GM21717 (cell line): ENCODE data around the gene CD40LG.

ENCODE experiments used
- ATAC-seq: cut with Tn5 transposase; IDR thresholded peaks from one replicate; pipeline ENCODE4 v1.9.1; 2021; ENCODE audit warnings: mild to moderate bottlenecking, moderate library complexity; ENCODE audit not compliant: unreplicated experiment

The CD40LG gene

DNA sequence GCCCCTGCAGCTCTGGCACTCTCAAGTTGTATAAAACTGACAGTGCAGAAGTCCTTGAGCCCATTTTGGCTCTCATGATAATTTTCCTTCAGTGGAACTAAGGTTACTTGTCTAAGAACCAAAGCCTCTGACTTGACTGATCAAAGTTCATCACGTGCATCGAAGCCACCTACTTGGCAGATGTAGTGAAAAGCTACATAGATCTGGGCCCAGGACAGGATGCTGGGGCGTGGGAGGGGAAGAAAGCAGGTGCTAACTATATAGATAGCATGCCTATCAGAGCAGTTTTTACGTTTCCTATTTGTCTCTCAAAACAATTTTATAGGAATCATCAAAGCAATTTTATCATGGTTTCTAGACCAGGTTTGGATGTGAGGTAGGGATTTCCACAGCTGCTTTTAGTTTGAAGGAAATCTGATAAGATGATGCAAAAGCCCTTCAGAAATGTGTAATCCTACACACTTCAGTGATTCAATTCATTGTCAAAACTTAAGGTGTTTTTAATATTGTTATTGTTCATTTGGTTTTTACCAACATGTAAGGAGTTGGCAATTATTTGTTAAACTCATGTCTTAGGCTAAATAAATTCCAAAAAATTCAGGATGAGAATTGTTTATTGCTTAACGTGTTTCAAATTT, 1.2 kb upstream of the CD40LG start:
- no peak for ATAC-seq

DNA sequence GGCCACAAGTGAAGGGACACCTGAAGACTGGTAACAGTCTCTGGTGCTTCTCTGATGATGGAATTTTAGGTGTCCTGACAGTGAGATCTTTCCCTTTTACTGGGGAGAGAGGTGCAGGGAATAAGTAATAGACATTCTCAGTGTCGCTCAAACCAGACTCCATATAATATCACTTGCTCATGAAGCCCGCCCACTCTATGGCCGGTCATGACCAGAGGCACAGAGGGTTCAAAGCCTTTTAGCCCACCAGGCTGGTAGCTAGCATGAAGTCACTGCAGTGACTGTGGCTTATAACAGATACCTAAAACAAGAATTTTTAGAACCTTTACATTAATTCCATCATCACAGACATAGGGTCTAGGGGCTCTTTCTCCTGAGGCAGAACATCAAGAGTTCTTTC, 2.9 kb downstream of the CD40LG start:
- no peak for ATAC-seq

DNA sequence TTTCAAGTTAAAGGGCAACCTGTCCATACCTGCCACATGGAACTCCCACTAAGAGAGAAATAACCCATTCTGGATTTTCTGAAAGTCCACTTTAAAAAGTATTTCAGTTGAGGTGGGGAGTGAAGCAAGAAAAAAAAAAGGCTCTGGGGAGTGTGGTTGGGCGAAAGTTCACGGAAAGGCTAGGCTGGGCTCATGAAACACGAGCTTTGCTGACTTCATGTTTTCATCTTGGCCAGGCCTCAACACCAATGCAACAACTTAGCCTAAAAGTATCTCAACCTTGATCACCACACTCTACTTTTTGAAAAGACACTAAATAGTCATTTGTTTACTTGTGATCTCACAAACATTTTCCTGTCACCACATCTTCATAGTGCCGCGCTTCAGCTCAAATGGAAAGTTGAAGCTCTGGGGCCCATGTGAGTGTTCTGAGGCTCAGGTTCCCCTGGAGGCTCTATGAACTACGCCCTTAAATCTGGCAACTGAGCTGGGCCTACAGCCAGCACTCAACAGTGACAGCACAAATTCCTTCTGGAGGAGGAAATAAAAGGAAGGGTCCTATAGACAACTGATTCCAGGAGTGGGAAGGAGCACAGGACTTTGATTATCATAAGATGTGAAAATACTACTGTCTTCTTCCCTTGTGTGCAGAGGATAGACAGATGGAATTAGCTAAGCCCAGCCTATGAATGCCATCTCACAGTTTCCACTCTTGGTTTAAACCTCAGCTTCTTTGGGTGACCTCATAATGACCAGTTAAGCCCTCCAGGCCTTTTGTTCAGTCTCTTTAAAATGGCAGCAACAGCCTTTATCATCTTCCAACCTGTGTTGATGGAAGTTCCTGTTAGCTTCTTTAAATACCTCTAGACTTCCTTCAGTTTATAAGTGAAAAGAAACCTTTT, 5.1 kb downstream of the CD40LG start:
- ATAC-seq: no peak

DNA sequence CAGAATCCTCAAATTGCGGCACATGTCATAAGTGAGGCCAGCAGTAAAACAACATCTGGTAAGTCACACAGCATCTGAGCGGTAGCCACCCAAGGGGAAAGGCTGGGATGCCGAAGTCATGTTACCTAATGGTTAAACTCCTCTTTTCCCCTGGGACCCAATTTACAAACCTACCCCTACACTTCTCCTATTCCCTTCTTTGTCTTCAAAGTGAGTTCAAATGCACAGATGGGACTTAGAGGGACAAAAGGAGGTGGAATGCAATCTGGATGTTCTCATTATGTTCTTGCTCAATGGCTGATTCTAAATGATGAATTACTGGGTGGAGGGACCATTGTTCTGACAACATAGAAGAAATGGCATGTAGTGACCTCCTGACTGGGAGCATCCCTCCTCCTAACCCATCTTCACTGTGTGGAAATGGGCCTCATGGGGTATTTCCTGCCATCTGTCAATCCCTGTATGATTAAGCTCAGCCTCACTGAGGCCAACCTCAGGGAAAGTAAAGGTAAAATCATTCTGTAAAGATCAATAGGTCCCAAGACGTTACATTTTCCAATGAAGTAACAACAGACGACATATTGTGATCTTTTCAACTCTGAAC, 8.5 kb downstream of the CD40LG start:
- no peak for ATAC-seq

DNA sequence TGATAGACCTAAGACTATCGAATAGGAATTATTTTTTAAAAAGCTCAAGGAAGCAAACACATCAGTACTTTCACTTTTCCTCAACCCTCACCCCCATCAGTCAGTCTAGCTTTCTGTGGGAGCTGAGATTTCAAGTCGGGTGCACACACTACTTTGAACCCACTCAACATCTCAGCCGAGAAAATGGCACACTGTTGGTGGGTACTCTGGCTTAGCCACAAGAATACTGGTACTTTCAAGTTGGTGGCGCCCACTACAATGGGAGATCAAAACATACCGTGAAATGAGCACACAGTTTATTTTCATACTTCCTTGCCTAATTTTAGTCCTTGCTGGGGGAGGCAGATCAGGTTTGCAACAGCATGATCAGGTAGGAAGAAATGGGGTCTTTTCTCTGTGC, 10.2 kb downstream of the CD40LG start:
- ATAC-seq: no peak

DNA sequence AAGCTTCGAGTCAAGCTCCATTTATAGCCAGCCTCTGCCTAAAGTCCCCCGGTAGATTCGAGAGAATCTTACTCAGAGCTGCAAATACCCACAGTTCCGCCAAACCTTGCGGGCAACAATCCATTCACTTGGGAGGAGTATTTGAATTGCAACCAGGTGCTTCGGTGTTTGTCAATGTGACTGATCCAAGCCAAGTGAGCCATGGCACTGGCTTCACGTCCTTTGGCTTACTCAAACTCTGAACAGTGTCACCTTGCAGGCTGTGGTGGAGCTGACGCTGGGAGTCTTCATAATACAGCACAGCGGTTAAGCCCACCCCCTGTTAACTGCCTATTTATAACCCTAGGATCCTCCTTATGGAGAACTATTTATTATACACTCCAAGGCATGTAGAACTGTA, 11.2 kb downstream of the CD40LG start:
- no peak for ATAC-seq

DNA sequence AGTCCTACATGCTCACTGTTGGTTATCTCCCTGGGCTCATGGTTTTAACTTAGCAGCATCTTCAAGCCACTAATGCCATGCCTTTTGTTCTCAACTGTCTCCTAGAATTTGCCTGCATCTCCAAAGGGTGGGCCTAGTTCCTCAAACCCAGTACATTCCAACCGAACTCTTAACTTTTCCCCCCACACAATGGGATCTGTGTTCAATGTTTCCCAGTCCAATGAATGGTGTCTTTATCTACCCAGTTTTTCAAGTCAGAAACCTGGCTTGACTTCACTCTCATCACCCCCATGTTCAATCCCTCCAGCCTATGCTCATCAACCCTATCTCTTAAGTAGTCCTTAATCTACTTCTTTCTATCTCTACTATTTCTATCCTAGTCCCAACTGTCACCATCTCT, 12.9 kb downstream of the CD40LG start:
- ATAC-seq: no peak

DNA sequence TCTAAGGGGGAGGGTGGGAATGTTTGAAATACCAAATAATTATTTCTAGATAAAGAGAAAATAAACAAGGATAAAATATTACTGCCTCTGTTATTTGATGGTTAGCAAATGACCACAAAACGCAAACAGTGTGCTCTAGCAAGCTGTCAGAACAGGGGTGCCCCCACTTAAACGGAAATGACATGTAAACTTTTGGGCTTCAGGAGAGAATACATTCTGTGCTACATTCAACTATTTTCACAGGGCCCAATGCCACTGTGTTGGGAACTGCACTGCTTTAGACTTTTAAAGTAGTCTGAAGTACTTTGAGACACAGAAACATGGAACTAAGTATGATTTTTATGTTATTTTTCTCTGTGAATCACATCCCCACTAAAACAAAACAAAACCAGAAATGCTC, 14.1 kb downstream of the CD40LG start:
- ATAC-seq: no peak

DNA sequence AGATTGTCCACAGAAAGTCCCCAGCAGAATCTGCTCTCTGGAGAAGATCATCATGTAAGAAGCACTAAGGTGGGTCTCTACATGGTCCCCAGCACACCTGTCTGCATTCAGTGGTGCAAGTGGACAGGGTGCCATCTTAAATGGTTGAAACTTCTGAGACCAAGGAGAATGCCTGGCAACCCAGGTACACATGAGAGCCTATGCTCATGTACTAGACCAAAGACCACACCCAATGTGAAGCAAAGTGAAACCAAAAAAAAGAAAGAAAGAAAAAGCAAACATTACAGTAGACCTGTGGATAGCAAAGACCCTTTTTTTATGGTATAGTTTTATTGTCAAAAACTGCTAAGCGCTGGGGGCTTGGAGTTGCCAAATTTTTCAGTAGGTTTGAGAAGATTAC, 15.0 kb downstream of the CD40LG start:
- no peak for ATAC-seq

DNA sequence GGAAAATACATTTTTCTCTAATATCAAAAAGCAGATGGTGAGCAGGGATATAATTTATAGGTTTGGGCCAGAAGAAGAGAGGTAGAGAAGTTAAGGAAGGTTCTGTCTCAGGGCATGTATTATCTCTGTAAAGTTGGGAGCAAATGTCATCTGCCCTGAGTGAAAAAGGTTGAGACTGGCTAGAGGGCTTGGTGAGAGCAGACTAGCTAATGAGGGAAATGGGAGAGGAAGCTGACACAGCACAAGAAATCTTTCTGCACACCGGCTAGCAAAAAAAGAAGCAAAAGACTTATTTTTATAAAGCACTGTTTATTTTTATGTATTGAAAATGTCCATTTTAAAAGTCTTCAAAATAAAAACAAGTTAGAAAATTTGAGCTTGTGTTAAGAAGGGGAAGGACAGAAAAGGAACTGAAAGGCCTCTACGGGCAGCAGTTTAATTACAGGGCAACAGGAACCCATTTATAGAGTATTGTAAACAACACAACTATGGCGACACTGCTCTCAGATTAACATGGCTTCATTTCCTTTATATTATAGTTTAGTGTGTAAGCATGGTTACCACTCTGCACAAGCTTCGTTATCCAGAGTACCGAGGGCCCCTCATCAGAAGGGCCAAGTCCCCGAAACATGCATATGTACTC, 17.4 kb downstream of the CD40LG start:
- peak; percentile 73 for ATAC-seq

DNA sequence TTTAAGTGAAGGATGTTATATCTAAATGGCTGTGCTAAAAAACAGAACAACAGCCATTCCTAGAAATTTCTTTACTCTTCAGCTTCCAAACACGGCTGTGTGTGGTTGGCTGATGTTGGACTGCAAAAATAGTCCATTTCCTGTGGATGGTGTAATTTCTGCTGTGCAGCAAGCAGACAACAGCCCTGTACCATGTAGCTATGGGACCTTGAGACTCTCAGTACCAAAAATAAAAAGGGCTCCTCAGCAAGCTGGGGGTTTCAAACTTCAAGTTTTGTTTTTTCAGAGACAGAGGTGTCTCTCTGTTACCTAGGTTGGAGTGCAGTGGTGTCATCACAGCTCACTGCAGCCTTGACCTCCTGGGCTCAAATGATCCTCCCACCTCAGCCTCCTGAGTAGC, 18.1 kb downstream of the CD40LG start:
- peak; percentile 51 for ATAC-seq

DNA sequence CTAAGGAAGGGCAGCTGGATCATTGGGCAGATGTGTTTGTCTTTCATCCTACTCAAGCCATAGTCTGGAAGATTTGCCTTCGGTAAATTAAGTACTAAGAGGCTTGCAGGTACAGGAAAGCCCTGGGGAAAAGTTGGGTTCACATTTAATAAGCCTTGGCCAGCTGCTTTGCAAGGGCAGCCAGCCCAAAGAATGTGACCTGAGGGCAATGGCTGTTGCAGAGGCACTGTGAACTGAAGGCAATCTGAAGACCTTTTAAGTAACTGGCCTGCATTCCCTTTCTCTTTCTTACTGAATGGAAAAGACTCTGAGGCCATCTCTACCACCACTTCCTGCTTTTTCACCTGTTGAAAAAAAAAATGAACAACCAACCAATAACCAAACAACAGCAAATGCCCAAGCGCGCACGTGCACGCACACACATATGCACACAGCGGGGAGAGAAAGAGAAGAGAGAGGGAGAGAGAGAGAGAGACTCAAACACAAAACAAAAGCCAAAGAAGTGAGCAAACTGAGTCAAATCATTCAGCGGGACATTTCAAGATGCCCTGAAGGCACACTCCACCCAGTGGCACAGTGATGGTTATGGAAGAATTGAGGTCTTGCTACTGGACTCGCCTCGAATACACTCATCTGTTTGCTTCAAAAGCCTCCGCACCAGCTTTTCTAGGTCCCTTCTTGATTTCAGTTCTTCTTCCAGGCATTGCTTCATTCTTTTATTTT, 19.6 kb downstream of the CD40LG start:
- ATAC-seq: no peak

DNA sequence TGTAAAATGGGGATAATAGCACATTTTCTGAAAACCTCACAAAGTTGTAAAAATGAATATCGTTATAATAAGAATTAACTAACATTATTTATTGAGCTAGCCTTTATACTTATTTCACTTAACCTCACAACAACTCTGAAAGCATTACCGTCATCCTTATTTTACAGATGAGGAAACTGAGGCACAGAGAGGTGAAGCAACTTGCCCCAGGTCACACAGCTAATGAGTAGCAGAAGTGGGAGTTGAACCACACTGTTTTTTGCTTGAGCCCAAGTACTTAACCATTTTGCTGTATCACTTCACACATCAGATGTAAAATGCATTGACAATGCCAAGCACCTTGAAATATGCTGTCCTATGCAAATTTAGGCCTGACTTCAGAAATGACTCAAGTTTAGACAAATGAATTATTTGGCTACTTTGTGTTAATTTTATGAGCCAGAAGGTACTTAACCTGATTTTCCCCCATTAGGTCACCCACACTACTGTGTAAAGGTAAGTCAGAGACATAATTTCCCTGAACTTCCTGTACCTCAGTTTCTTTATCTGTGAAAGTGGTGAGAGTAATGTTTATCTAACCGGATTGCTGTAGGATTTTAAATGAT, 23.1 kb downstream of the CD40LG start:
- peak; percentile 29 for ATAC-seq

DNA sequence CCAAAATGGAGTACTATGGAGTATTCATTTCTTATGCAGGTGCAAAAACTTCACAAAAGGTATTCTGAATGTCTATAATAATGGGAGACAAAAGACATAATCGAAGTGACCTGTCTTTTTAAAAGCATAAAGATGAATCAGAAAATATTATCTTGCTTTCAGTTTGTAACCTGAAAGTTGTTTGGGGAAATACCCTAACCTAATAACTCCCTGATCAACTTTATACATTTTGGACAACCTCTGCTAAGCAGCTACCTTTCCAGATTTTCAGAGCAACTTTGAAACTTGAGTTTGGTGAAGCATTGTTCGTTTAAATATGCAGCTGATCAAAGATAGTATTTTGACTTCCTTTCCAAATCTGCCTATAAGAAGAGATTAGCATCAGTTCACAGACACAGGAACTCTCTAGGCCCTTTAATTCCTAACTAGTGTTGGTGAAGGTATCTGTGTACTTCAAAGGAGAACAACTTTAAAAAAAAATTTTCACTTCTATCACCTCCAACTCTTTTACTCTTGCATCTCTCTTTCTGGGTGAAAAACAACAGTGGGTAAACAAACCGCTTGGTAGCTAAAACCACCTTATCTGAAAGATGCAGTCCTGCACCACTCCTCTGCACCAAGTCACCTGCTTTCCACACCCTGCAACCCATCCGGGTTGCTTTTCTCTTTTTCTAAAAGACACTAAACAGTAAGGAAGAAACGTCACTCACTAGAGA, 26.5 kb downstream of the CD40LG start:
- no peak for ATAC-seq

DNA sequence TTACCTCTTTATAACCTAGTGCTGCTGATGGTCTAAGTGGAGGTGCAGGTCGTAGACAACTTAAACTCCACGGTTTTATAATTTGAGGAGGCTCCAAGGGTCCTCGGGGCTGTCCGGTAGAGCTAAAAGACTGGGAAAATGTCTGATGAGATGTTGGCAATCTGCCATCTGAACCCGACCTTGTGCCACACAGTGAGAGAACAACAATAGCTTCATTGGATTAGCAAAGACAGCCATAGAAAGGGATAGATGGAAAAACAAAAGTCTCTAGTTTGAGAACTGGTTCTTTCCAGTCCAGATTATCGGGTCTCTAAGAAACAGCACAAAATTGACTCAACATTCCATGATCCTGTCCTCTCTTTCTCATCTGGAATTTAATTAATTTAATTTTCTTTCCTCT, 31.6 kb downstream of the CD40LG start:
- ATAC-seq: no peak

DNA sequence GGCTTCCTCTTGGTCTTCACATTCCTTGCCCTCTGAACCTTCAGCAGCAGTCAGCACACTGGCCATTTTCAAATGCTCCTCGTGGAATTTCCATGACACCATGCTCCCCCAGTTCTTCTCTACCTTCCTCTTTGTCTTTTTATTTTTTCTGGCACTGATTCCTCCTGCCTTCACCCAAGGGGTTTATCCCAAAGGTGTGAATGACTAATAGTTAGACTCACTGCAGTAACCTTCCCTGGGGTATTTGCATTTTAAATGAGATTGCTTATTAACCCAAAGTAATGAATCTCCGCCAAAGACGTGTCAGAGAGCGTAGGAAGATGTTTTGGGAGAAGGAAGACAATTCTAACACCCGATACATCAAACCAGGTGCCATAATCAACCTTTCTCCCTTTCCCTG, 36.2 kb downstream of the CD40LG start:
- ATAC-seq: no peak

DNA sequence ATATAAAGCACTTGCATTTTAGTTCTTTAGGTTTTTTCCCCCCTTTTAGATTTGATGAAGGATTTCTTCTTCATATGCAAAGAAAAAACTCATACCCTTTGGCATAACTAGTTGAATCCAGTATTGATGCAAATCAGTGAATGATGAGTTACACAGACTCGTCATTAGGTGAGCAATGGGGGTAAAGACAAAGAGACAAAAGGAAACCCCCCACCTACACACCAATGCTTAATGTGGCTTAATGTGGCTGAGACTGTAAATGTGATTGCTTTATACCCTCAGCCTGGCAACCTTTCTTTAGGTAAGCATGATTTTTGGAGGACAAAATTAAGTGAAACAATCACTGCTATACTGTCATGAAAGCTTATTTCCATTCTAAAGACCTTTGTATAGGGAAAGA, 39.5 kb downstream of the CD40LG start:
- no peak for ATAC-seq

DNA sequence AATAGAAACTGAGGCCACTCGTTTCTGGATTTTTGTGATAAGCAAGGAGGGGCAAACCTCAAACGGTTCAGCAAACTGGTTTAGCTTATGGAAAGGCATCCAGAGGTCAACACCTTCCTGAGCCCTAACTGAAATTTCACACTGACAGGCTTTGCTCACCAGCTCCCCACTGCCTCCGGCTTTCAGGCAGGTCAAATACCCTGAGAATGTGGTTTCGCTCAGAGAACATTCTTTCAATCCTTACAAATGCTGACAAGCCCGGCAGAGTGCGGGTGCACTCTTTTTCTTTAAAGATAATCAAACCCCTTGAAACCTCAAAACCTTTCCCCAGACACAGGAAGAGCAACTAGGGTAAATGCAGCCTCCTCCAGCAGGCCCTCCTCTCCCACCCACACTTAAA, 41.5 kb downstream of the CD40LG start:
- ATAC-seq: no peak

DNA sequence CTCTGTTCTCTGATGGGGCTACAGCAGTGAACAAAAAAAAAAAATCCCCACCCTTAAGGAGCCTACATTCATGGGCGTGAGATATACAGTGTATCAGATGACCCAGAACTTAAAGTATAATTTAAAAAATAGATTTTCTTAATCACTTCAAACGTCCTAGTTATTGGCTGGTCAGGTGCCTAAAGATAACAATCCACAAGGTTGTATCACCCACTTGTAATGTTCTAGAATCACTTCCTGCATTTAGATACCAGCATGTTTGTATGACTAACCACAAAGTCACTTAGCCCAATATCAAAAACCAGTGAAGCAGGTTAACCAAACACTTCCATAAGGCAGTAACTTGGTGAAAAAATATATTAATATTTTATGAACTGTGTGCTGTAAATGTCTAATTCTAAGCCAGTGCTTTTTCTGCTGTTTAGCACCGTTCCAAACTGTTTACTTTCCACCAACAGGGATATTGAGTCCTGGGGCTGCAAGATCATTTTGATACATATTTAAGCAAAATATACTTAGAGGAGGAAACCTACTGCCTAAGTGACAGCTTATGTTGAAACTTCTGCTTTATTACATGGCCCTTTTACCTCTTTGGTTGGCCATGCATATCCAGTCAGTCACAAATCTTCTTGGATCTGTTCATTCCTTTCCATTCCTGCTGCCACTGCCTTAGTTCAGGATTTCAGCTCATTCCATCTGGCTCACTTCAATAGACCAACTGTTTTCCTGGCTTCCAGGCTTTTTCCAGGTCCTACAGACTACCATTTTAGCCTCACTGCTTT, 43.3 kb downstream of the CD40LG start:
- no peak for ATAC-seq
